CD8-positive, alpha-beta memory T cell (primary cell): Measurements from ENCODE around the gene GAL3ST2. TPM values are rescaled to one million over a fixed set of nuclear protein-coding genes. Genes with fewer than 3 reads are reported as not detected.

Source experiments
- CTCF ChIA-PET: fragments of 350-600 bp; sonication (Branson Sonifier 250); formaldehyde crosslinking; loops from one replicate; lab custom pipeline; 2021; ENCODE audit warnings: antibody characterized with exemption; lab: Charles Lee
- POLR2A ChIA-PET: fragments of 350-600 bp; sonication (Branson Sonifier 250); formaldehyde crosslinking; loops from one replicate; lab custom pipeline; 2021; ENCODE audit warnings: antibody characterized with exemption; lab: Charles Lee
- DNase-seq, 5 donors: peaks; one replicate each; pipeline versions ENCODE4 v3.0.0 to v3.0.0-alpha.2; 2020 to 2022; ENCODE audit warnings: mixed read lengths in 1 of 5
- H3K27ac ChIP-seq: one replicate; pipeline ENCODE4 v1.7.0; 2013; ENCODE audit warnings: low read depth, mild to moderate bottlenecking, low read length, moderate library complexity
- H3K27me3 ChIP-seq: 2 replicates; pipeline ENCODE4 v1.7.0; 2013; ENCODE audit warnings: low read length, mild to moderate bottlenecking; ENCODE audit not compliant: insufficient read depth, poor library complexity, severe bottlenecking
- H3K36me3 ChIP-seq: 2 replicates; pipeline ENCODE4 v1.7.0; 2013; ENCODE audit warnings: mild to moderate bottlenecking, low read length, moderate library complexity; ENCODE audit not compliant: insufficient read depth
- H3K4me1 ChIP-seq: 2 replicates; pipeline ENCODE4 v1.7.0; 2013; ENCODE audit warnings: mild to moderate bottlenecking, low read length, moderate library complexity; ENCODE audit not compliant: insufficient read depth
- H3K4me3 ChIP-seq: 2 replicates; pipeline ENCODE4 v1.7.0; 2013; ENCODE audit warnings: mild to moderate bottlenecking, low read length
- H3K9me3 ChIP-seq: 2 replicates; pipeline ENCODE4 v1.7.0; 2013; ENCODE audit warnings: mild to moderate bottlenecking, low read length
- H3K27ac Mint-ChIP-seq, 8 donors: one replicate each; pipeline ENCODE4 v1.8.0; 2020 to 2021; ENCODE audit warnings: mixed read lengths in 8 of 8, mild to moderate bottlenecking in 6 of 8, inconsistent platforms in 3 of 8, moderate library complexity in 3 of 8
- H3K27me3 Mint-ChIP-seq, 2 donors: one replicate each; pipeline ENCODE4 v1.8.0; 2020 to 2021; ENCODE audit warnings: mixed read lengths in 2 of 2, mild to moderate bottlenecking in 1 of 2, moderate library complexity in 1 of 2
- H3K36me3 Mint-ChIP-seq, 3 donors: one replicate each; pipeline ENCODE4 v1.8.0; 2020 to 2021; ENCODE audit warnings: mixed read lengths in 3 of 3, inconsistent platforms in 1 of 3, mild to moderate bottlenecking in 1 of 3
- H3K4me1 Mint-ChIP-seq, 3 donors: one replicate each; pipeline ENCODE4 v1.8.0; 2020 to 2021; ENCODE audit warnings: mixed read lengths in 3 of 3, inconsistent platforms in 1 of 3, mild to moderate bottlenecking in 1 of 3
- H3K4me3 Mint-ChIP-seq, 7 donors: one replicate each; pipeline ENCODE4 v1.8.0; 2020 to 2021; ENCODE audit warnings: mixed read lengths in 7 of 7, mild to moderate bottlenecking in 6 of 7, moderate library complexity in 4 of 7, inconsistent platforms in 2 of 7
- H3K9me3 Mint-ChIP-seq, 5 donors: one replicate each; pipeline ENCODE4 v1.8.0; 2020 to 2022; ENCODE audit warnings: mixed read lengths in 5 of 5, mild to moderate bottlenecking in 3 of 5, moderate library complexity in 2 of 5, inconsistent platforms in 1 of 5
- polyA plus RNA-seq: library from polyadenylated mRNA; unstranded; fragments of 300-500 nt; fragmentation: Illumina TruSeq; gene quantifications from one replicate; pipeline ENCODE4 v1.2.3, GENCODE V29; 2021
- total RNA-seq, 2 experiments: library from RNA; stranded (reverse); gene quantifications; one replicate each; pipeline ENCODE4 v1.2.3, GENCODE V29; 2021

Gene GAL3ST2
- total and polyA plus RNA-seq, 3 experiments from 2014 or later: 0.16 TPM; not detected in 2

DNA sequence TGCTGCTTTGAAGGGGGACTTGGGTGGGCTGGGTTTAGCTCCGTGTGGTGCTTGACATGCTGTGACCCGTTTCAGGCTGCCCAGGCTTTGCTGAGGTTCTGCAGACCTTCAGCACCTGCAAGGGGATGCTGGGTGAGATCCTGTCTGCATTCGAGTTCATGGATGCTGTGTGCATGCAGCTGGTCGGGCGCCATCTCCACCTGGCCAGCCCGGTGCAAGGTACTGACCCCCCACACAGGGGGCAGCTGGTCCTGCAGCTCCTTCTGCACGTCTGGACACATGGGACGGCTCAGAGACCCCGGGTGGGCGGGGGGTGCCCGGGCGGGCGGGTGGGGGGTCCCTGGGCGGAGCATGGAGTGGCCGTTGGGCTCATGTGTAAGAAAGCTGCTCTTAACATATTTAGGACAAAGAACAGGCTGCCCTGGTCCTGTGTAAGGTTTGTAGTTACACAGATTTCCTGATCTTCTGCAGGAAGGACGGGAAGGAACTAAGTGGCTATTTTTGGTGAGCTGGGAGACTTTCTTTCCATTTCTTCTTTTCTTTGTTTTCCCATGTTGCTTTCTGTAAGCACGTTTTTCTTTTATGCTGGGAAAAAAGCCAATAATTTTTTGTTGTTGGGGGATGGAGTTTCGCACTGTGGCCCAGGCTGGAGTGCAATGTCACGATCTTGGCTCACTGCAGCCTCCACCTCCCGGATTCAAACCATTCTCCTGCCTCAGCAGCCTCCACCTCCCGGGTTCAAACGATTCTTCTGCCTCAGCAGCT is 26.4 kb upstream of the GAL3ST2 start:
- Histone ChIP-seq H3K27ac (no peak overlapping the region), H3K9me3 (no peaks in the 10 kb centered on the region), H3K4me3 (no peak overlapping the region), H3K36me3 (no peaks in the 10 kb centered on the region), H3K4me1 (no peaks in the 10 kb centered on the region), H3K27me3 (no peaks in the 10 kb centered on the region)
- DNase-seq: no peak
- H3K27me3 Mint-ChIP-seq: no peaks in the 10 kb centered on the region
- H3K4me3 Mint-ChIP-seq: no peak overlapping the region
- ChIA-PET POLR2A (no interaction called here), CTCF (no interaction called here)
- no peaks in the 10 kb centered on the region for H3K9me3 Mint-ChIP-seq
- H3K4me1 Mint-ChIP-seq: peaks cover 4 to 6% (median 4%) of the 10 kb centered on the region in 3 donors
- H3K36me3 Mint-ChIP-seq: peaks cover 15 to 62% (median 15%) of the 10 kb centered on the region in 3 donors
- H3K27ac Mint-ChIP-seq: no peak overlapping the region

DNA sequence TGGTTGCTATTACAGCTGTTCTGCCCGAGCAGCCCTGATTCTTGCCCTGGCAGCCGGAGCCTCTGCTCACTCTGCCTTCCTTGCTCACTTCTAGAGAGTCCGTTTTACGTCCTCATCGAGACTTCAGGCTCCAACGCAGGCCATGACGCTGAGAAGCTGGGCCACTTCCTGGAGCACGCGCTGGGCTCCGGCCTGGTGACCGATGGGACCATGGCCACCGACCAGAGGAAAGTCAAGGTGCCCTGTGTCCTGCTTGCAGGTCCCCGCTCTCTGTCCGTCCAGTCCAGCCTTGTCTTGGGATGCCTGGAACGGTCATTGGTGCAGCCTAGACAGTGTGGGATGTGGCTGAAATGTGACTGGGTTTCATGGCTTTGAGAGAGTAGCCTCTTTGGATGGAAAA is 25.5 kb upstream of the GAL3ST2 start:
- CTCF ChIA-PET: no interaction called here
- no peak overlapping the region for H3K27ac Mint-ChIP-seq

DNA sequence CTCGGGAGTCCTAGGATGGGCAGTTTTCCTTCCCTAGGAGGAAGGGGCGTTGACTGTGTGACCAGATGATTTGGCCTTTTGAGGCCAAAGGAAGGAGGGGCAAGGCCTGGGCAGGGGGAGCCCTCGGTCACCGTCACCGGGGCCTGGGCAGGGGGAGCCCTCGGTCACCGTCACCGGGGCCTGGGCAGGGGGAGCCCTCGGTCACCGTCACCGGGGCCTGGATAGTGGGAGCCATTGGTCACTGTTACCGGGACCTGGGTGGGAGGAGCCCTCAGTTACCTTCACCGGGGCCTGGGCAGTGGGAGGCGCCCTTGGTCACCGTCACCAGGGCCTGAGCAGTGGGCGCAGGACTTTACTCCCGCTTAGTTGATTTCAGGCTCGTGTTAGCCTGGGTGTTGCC is 24.8 kb upstream of the GAL3ST2 start:
- POLR2A ChIA-PET: interaction anchor here (0.6 kb wide), 1 partner anchor 18 kb away, joined by 3 read pairs; no protein-coding TSS in a partner anchor
- Mint-ChIP-seq H3K27ac (no peak overlapping the region), H3K4me3 (no peak overlapping the region), H3K27me3 (no peaks in the 10 kb centered on the region), H3K36me3 (peaks cover 4 to 63% (median 7%) of the 10 kb centered on the region in 3 donors), H3K9me3 (no peaks in the 10 kb centered on the region), H3K4me1 (peaks cover 0 to 4% (median 4%) of the 10 kb centered on the region in 3 donors)
- Histone ChIP-seq H3K36me3 (no peaks in the 10 kb centered on the region), H3K27ac (no peak overlapping the region), H3K4me3 (no peak overlapping the region), H3K4me1 (no peaks in the 10 kb centered on the region), H3K27me3 (no peaks in the 10 kb centered on the region), H3K9me3 (no peaks in the 10 kb centered on the region)
- DNase-seq: no peak
- CTCF ChIA-PET: no interaction called here

More for the DNA sequence above, 25.5 kb upstream of the GAL3ST2 start:
- Mint-ChIP-seq H3K27me3 (no peaks in the 10 kb centered on the region), H3K4me3 (no peak overlapping the region), H3K4me1 (peaks cover 0 to 4% (median 4%) of the 10 kb centered on the region in 3 donors), H3K36me3 (peaks cover 6 to 60% (median 8%) of the 10 kb centered on the region in 3 donors), H3K9me3 (no peaks in the 10 kb centered on the region)
- no peak for DNase-seq
- no peaks in the 10 kb centered on the region for H3K9me3 ChIP-seq
- no peaks in the 10 kb centered on the region for H3K36me3 ChIP-seq
- POLR2A ChIA-PET: interaction anchor here (0.5 kb wide), 1 partner anchor 84 kb away, joined by 3 read pairs; no protein-coding TSS in a partner anchor
- no peaks in the 10 kb centered on the region for H3K4me1 ChIP-seq
- no peaks in the 10 kb centered on the region for H3K27me3 ChIP-seq
- H3K27ac ChIP-seq: no peak overlapping the region
- H3K4me3 ChIP-seq: no peak overlapping the region

DNA sequence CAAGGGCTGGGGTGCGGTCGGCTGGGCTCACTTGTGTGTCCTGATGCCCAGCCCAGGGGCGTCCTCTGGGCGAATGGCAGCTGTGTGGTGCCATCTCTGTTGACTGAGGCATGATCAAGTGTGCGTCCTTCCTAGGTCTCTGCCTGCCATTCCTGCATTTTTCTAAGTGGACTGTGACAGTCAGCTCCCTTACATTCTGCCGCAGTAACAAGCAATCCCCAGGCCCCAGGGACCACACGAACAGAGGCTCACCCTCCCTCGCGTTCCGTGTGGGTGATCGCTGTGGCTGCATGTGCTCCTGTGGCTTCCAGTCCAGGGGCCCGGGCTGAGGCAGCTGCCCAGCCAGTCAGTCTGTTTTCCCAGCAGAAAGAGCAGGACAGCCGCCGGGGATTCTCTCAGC is 24.4 kb upstream of the GAL3ST2 start:
- ChIA-PET CTCF (no interaction called here), POLR2A (interaction anchor here (0.6 kb wide), 1 partner anchor 18 kb away, joined by 3 read pairs; no protein-coding TSS in a partner anchor)
- Mint-ChIP-seq H3K4me1 (peaks cover 0 to 1% (median under 1%) of the 10 kb centered on the region in 3 donors), H3K36me3 (peaks cover under 1 to 64% (median 7%) of the 10 kb centered on the region in 3 donors), H3K27me3 (no peaks in the 10 kb centered on the region), H3K4me3 (no peak overlapping the region), H3K9me3 (no peaks in the 10 kb centered on the region), H3K27ac (no peak overlapping the region)
- Histone ChIP-seq H3K9me3 (no peaks in the 10 kb centered on the region), H3K36me3 (no peaks in the 10 kb centered on the region), H3K27ac (no peak overlapping the region), H3K4me1 (no peaks in the 10 kb centered on the region), H3K4me3 (no peak overlapping the region), H3K27me3 (no peaks in the 10 kb centered on the region)
- no peak for DNase-seq

DNA sequence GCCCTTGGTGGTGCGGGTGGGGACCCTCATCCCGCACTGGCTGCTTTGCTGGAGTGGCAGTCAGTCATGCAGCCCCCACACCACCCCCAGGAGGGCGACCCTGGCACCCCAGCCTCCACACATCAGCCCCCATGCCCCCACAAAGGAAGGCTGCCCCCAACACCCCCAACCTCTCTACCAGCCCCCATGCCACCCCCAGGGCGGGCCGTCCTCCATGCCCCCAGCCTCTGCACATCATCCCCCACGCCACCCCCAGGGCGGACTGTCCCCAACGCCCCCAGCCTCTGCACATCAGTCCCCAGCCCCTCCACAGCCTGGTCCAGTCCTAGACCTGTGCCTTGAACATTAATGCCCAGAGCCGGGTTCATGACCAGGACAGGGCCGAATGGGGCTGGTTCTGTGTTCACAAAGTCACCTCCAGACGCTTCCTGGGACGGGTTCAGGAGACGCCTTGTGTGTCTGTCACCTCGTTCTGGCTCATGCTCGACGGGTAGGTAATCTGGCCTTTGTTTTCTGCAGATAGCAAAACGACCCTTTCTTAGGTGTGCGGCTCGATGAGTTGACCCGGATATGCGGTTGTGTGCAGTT is 23.8 kb upstream of the GAL3ST2 start:
- no peak overlapping the region for H3K27ac ChIP-seq
- no peaks in the 10 kb centered on the region for H3K4me1 Mint-ChIP-seq
- POLR2A ChIA-PET: interaction anchor here (0.6 kb wide), 1 partner anchor 19 kb away, joined by 3 read pairs; no protein-coding TSS in a partner anchor
- no peaks in the 10 kb centered on the region for H3K9me3 Mint-ChIP-seq
- H3K4me1 ChIP-seq: no peaks in the 10 kb centered on the region
- no peaks in the 10 kb centered on the region for H3K27me3 ChIP-seq
- no peak overlapping the region for H3K27ac Mint-ChIP-seq
- H3K4me3 ChIP-seq: no peak overlapping the region
- CTCF ChIA-PET: no interaction called here
- peaks cover 0 to 64% (median 6%) of the 10 kb centered on the region in 3 donors for H3K36me3 Mint-ChIP-seq
- H3K9me3 ChIP-seq: no peaks in the 10 kb centered on the region
- H3K4me3 Mint-ChIP-seq: no peak overlapping the region
- no peaks in the 10 kb centered on the region for H3K36me3 ChIP-seq
- no peaks in the 10 kb centered on the region for H3K27me3 Mint-ChIP-seq
- DNase-seq: no peak

DNA sequence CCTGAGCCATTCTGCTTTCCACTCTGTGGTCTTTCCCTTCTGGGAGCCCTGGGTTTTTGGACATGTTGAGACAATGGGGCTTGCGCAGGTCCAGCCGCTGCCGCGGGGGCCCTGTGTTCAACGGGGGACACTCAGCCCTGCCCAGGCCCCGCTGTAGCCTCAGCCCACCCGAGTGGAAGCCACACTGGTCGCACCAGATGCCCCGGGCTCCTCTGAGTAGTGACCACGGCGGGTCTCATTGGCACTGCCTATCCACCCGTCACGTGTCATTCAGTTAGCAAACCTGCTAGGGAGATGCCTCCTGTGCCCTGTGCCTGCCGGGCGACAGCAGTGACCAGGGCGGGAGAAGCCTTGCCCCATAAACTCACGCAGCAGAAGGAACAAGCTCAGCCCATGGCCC is 23.1 kb upstream of the GAL3ST2 start:
- Mint-ChIP-seq H3K27me3 (no peaks in the 10 kb centered on the region), H3K27ac (peak overlapping the region in 1 of 8 donors; percentile 38), H3K4me1 (no peaks in the 10 kb centered on the region), H3K4me3 (no peak overlapping the region), H3K36me3 (peaks cover 0 to 65% (median 6%) of the 10 kb centered on the region in 3 donors), H3K9me3 (no peaks in the 10 kb centered on the region)
- DNase-seq: no peak
- ChIA-PET POLR2A (no interaction called here), CTCF (no interaction called here)
- Histone ChIP-seq H3K27ac (no peak overlapping the region), H3K36me3 (no peaks in the 10 kb centered on the region), H3K4me3 (no peak overlapping the region), H3K27me3 (no peaks in the 10 kb centered on the region), H3K4me1 (no peaks in the 10 kb centered on the region), H3K9me3 (no peaks in the 10 kb centered on the region)

DNA sequence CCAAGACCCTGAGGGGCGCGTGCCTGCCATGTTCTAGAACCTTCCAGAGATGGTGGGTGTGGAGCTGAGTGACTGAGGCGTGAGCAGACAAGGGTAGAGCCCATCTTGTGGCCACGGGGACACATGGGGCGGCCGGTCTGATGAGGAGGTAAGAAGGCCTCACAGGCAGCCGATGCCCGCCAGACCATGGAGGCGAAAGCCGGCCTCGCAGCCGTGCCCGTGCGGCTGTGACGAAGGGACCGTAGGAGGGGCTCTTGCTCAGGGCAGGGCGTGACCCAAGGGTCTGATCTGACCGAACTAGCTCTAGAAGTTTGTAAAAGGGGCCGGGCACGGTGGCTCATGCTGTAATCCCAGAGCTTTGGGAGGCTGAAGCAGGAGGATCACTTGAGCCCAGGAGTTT is 22.6 kb upstream of the GAL3ST2 start:
- Mint-ChIP-seq H3K9me3 (no peaks in the 10 kb centered on the region), H3K27me3 (no peaks in the 10 kb centered on the region), H3K27ac (peak overlapping the region in 1 of 8 donors; percentile 54), H3K4me1 (peaks cover 0 to 2% (median 0%) of the 10 kb centered on the region in 3 donors), H3K4me3 (no peak overlapping the region), H3K36me3 (peaks cover 3 to 64% (median 6%) of the 10 kb centered on the region in 3 donors)
- no peak overlapping the region for H3K4me3 ChIP-seq
- ChIA-PET POLR2A (no interaction called here), CTCF (no interaction called here)
- no peaks in the 10 kb centered on the region for H3K4me1 ChIP-seq
- no peaks in the 10 kb centered on the region for H3K36me3 ChIP-seq
- no peaks in the 10 kb centered on the region for H3K27me3 ChIP-seq
- no peak for DNase-seq
- no peaks in the 10 kb centered on the region for H3K9me3 ChIP-seq
- H3K27ac ChIP-seq: no peak overlapping the region

DNA sequence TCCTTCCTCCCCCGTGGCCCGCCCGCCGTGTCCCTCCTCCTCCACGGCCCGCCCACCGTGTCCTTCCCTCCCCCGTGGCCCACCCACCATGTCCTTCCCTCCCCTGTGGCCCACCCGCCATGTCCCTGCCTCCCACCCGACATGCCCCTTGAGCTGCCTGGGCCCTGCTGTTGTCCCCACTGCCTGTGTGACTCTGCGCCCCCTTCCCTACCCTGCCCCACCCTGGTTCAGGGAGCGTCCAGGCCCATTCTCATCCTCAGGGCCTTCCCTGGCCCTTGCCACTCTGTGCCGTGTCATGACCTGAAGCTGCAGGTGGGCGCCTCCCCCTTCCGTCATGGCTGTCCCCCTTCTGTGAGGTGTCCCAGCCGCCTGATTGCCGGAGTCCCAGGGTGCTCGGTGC is 21.5 kb upstream of the GAL3ST2 start:
- Mint-ChIP-seq H3K27me3 (peaks cover 0 to 2% of the 10 kb centered on the region in 2 donors), H3K27ac (peak overlapping the region in 1 of 8 donors; percentile 58)
- CTCF ChIA-PET: no interaction called here

More for the DNA sequence above, 21.5 kb upstream of the GAL3ST2 start:
- Mint-ChIP-seq H3K4me3 (no peak overlapping the region), H3K36me3 (peaks cover 11 to 62% (median 12%) of the 10 kb centered on the region in 3 donors), H3K9me3 (no peaks in the 10 kb centered on the region), H3K4me1 (peaks cover 0 to 10% (median 5%) of the 10 kb centered on the region in 3 donors)
- H3K36me3 ChIP-seq: no peaks in the 10 kb centered on the region
- no peak overlapping the region for H3K4me3 ChIP-seq
- H3K27me3 ChIP-seq: no peaks in the 10 kb centered on the region
- no peaks in the 10 kb centered on the region for H3K4me1 ChIP-seq
- POLR2A ChIA-PET: interaction anchor here (0.7 kb wide), 1 partner anchor 247 kb away, joined by 4 read pairs; no protein-coding TSS in a partner anchor
- H3K27ac ChIP-seq: no peak overlapping the region
- no peak for DNase-seq
- H3K9me3 ChIP-seq: no peaks in the 10 kb centered on the region
